ENCODE results near the gene JAK1.

DNA sequence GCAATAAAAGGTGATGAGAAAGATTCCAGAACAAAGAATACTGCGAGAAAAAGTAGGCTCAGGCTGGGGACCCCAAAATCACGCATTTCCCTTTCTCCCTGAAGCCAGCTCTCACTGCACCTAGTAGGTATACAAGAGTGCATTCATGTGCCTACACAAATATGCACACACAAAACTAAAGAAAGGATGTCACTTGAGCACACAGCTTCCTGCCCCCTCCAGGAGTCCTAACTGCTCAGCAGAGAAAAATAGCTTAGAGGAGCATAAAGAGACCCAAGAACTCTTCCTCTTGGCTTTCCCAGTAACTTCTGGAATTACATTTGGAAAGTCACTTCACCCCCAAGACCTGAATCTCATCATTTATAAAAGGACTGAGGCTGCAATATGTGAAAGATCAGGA, 38.0 kb downstream of the JAK1 start:
- no peak for TF ChIP-seq POLR2A (IDR thresholded peaks at IDR 0.05; ENCODE audit: low read depth, low read length)
- TF ChIP-seq, protein P1, sequence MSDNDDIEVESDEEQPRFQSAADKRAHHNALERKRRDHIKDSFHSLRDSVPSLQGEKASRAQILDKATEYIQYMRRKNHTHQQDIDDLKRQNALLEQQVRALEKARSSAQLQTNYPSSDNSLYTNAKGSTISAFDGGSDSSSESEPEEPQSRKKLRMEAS (IDR thresholded peaks at IDR 0.05; ENCODE audit: low read depth, low read length), result no peak
- TF ChIP-seq MTA2 (IDR thresholded peaks at IDR 0.05; ENCODE audit: low read depth), result no peak
- no peak for TF ChIP-seq STAT3 (IDR thresholded peaks at IDR 0.05; ENCODE audit: low read depth, low read length)
- TF ChIP-seq GABPA (IDR thresholded peaks at IDR 0.05; ENCODE audit: low read depth), result no peak
- no peak for TF ChIP-seq KDM1A (IDR thresholded peaks at IDR 0.05; ENCODE audit: borderline replicate concordance)
